Testis (tissue), 3 donors: ENCODE results near the gene HYDIN. TPM values are rescaled to one million over a fixed set of nuclear protein-coding genes. Genes with fewer than 3 reads are reported as not detected.

Experiments used
- DNase-seq: peaks from one replicate; pipeline ENCODE4 v3.0.0-alpha.2; 2019
- H3K27ac ChIP-seq, 2 donors: fragments of 200-600 bp; sonication (generic); one replicate each; pipeline ENCODE4 v1.5.1; 2019
- H3K27me3 ChIP-seq: fragments of 200-600 bp; sonication (generic); one replicate; pipeline ENCODE4 v1.5.1; 2019
- H3K36me3 ChIP-seq: fragments of 200-600 bp; sonication (generic); one replicate; pipeline ENCODE4 v1.5.1; 2017; ENCODE audit warnings: low read depth; ENCODE audit errors: missing control alignments
- H3K4me1 ChIP-seq: fragments of 200-600 bp; sonication (generic); one replicate; pipeline ENCODE4 v1.5.1; 2019
- H3K4me3 ChIP-seq, 2 donors: fragments of 200-600 bp; sonication (generic); one replicate each; pipeline ENCODE4 v1.5.1; 2017 to 2019
- H3K9me3 ChIP-seq: fragments of 200-600 bp; sonication (generic); one replicate; pipeline ENCODE4 v1.5.1; 2017
- CTCF ChIP-seq, 3 experiments: fragments of 450-650 bp in 2 of 3; fragments of 200-600 bp in 1 of 3; sonication (generic) in 1 of 3; IDR thresholded peaks; one replicate each; pipeline ENCODE4 v1.5.1; 2016 to 2019; ENCODE audit warnings: antibody characterized with exemption in 3 of 3, mild to moderate bottlenecking in 2 of 3, moderate library complexity in 1 of 3
- POLR2A ChIP-seq: fragments of 450-650 bp; IDR thresholded peaks from one replicate; pipeline ENCODE4 v1.6.1; 2017; ENCODE audit warnings: antibody characterized with exemption, mild to moderate bottlenecking, moderate library complexity
- WGBS, 2 donors: methylation state at CpG; one replicate each; pipeline ENCODE4 v1.1.5; 2018; 5-methylcytosine and 5-hydroxymethylcytosine counted together
- intact Hi-C: fragments of 100-400 bp; cut with DNase I; formaldehyde crosslinking; loops from one replicate; pipeline ENCODE4 v1.15.1; 2023; ENCODE audit warnings: low total_unique reads
- polyA plus RNA-seq: library from polyadenylated mRNA; stranded (reverse); fragments of 350-450 nt; fragmentation: Illumina TruSeq; extraction: RNeasy Lipid Tissue Mini Kit (QIAGEN cat#74804); gene quantifications from one replicate; pipeline ENCODE4 v1.2.3, GENCODE V29; 2014; ENCODE audit warnings: low read depth, low replicate concordance; ENCODE audit not compliant: insufficient read depth
- total RNA-seq, 2 donors: library from RNA; depleted of rRNA; stranded (reverse); fragments of >200 nt; gene quantifications; one replicate each; pipeline ENCODE4 v1.2.3, GENCODE V29; 2016

The HYDIN gene
- total and polyA plus RNA-seq, 3 donors from 2014 or later = 29.6 to 54.7 (median 30.3) TPM

GRCh38 chr16:70778901-70779309 lies 451.6 kb downstream of the HYDIN start:
- no peaks in the 10 kb centered on the region for H3K9me3 ChIP-seq
- 40 to 54% methylated on average over 8 of the region's 8 CpGs for whole genome bisulfite sequencing, 2 donors
- peak; percentile 68 for DNase-seq
- H3K27ac ChIP-seq = no peak overlapping the region
- TF ChIP-seq POLR2A (no peak), CTCF (IDR thresholded peaks at IDR 0.05) (no peak)
- H3K4me3 ChIP-seq = no peak overlapping the region
- intact Hi-C loops = no loop called here
- H3K4me1 ChIP-seq = no peaks in the 10 kb centered on the region
- H3K27me3 ChIP-seq = no peaks in the 10 kb centered on the region
- no peaks in the 10 kb centered on the region for H3K36me3 ChIP-seq

- Histone ChIP-seq H3K9me3 (no peaks in the 10 kb centered on the region), H3K4me3 (no peak overlapping the region), H3K27me3 (no peaks in the 10 kb centered on the region), H3K4me1 (no peaks in the 10 kb centered on the region), H3K36me3 (no peaks in the 10 kb centered on the region), H3K27ac (no peak overlapping the region)
- DNase-seq = no peak
- intact Hi-C loops = no loop called here
- 88% methylated on average over 8 of the region's 8 CpGs for WGBS, 2 donors
- TF ChIP-seq CTCF (IDR thresholded peaks at IDR 0.05) (no peak), POLR2A (no peak)
These were observed 452.5 kb downstream of the HYDIN start for GRCh38 chr16:70777973-70778406.

- no peaks in the 10 kb centered on the region for H3K27me3 ChIP-seq
- intact Hi-C loops = no loop called here
These were observed 453.0 kb downstream of the HYDIN start for GRCh38 chr16:70777496-70777895.

DNA sequence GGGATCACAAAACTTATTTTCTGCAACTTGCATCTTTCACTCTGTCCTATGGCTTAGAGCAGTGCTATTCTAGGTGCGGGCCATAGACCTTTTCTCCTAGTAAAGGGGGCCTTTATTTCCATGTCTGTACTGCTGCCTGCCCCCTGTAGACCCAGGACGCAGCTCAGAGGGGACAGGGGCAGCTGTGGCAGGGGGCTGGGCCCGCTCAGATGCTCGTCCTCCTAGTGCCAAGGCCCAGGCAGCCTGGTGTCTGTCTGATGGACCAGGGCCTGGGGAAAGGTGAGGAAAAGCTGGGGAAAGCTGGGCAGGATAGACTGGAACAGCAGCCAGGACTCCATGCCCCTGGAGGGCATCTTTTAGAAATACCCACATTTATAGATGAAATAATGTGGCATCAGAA lies 455.1 kb downstream of the HYDIN start:
- 88 to 92% methylated on average over 4 of the region's 4 CpGs for WGBS, 2 donors
- H3K27me3 ChIP-seq = no peaks in the 10 kb centered on the region
- no peak for TF ChIP-seq POLR2A
- no peak for TF ChIP-seq CTCF (IDR thresholded peaks at IDR 0.05)
- intact Hi-C loops = no loop called here
- DNase-seq = no peak
- no peaks in the 10 kb centered on the region for H3K36me3 ChIP-seq
- H3K4me3 ChIP-seq = no peak overlapping the region
- H3K9me3 ChIP-seq = no peaks in the 10 kb centered on the region
- H3K4me1 ChIP-seq = no peaks in the 10 kb centered on the region
- H3K27ac ChIP-seq = no peak overlapping the region

More at GRCh38 chr16:70777496-70777895, 453.0 kb downstream of the HYDIN start:
- Histone ChIP-seq H3K9me3 (no peaks in the 10 kb centered on the region), H3K4me3 (no peak overlapping the region), H3K4me1 (no peaks in the 10 kb centered on the region), H3K36me3 (no peaks in the 10 kb centered on the region), H3K27ac (no peak overlapping the region)
- TF ChIP-seq POLR2A (no peak), CTCF (IDR thresholded peaks at IDR 0.05) (no peak)
- 91 to 95% methylated on average over 9 of the region's 9 CpGs for WGBS, 2 donors
- no peak for DNase-seq

GRCh38 chr16:70774261-70774660 lies 456.3 kb downstream of the HYDIN start:
- DNase-seq = no peak
- intact Hi-C loops = loop anchor here (5.0 kb wide), 1 partner anchor 97 kb away; no protein-coding TSS in a partner anchor
- 94 to 95% methylated on average over 11 to 13 of the region's 13 CpGs for WGBS, 2 donors

More at GRCh38 chr16:70774261-70774660, 456.3 kb downstream of the HYDIN start:
- no peak overlapping the region for H3K4me3 ChIP-seq
- TF ChIP-seq POLR2A (no peak), CTCF (IDR thresholded peaks at IDR 0.05) (no peak)
- H3K9me3 ChIP-seq = no peaks in the 10 kb centered on the region
- H3K36me3 ChIP-seq = no peaks in the 10 kb centered on the region
- H3K27me3 ChIP-seq = no peaks in the 10 kb centered on the region
- no peak overlapping the region for H3K27ac ChIP-seq
- H3K4me1 ChIP-seq = no peaks in the 10 kb centered on the region
